HG02852 (cell line): ENCODE data around the gene SYCN.

Experiments
- ATAC-seq: cut with Tn5 transposase; IDR thresholded peaks from one replicate; pipeline ENCODE4 v1.9.1; 2021; ENCODE audit warnings: mild to moderate bottlenecking, moderate library complexity; ENCODE audit not compliant: unreplicated experiment

The SYCN gene

GRCh38 chr19:39172700-39173501 is 31.2 kb downstream of the SYCN start:
- no peak for ATAC-seq

- ATAC-seq, result no peak
These were observed 32.3 kb downstream of the SYCN start for GRCh38 chr19:39171479-39172465.

- ATAC-seq, result no peak
These were observed 33.5 kb downstream of the SYCN start for GRCh38 chr19:39170386-39171231.

- ATAC-seq, result no peak
These were observed 34.8 kb downstream of the SYCN start for GRCh38 chr19:39169143-39169810.

- no peak for ATAC-seq
These were observed 35.6 kb downstream of the SYCN start for GRCh38 chr19:39168258-39169142.

GRCh38 chr19:39167461-39168257 is 36.4 kb downstream of the SYCN start:
- ATAC-seq, result no peak

GRCh38 chr19:39166571-39167391 is 37.3 kb downstream of the SYCN start:
- ATAC-seq, result no peak

GRCh38 chr19:39165857-39166256 is 38.2 kb downstream of the SYCN start:
- ATAC-seq, result no peak

- no peak for ATAC-seq
These were observed 39.8 kb downstream of the SYCN start for GRCh38 chr19:39164289-39164688.

- ATAC-seq, result no peak
These were observed 40.4 kb downstream of the SYCN start for GRCh38 chr19:39163621-39164020.

GRCh38 chr19:39162441-39163043 is 41.5 kb downstream of the SYCN start:
- ATAC-seq, result no peak

GRCh38 chr19:39160889-39161672 is 43.0 kb downstream of the SYCN start:
- ATAC-seq, result no peak

- ATAC-seq, result no peak
These were observed 43.6 kb downstream of the SYCN start for GRCh38 chr19:39160523-39160861.

GRCh38 chr19:39158646-39159260 is 45.3 kb downstream of the SYCN start:
- no peak for ATAC-seq

- ATAC-seq, result no peak
These were observed 46.1 kb downstream of the SYCN start for GRCh38 chr19:39157997-39158389.
